Esophagus squamous epithelium (tissue), 5 donors: ENCODE results near the gene DCAF8. TPM values are rescaled to one million over a fixed set of nuclear protein-coding genes. Genes with fewer than 3 reads are reported as not detected.
"Not testable (repeated sequence)": the region's sequence is repeated elsewhere in the genome, so short reads cannot be mapped to it uniquely, and the experiment has no call there.

Source experiments
- DNase-seq: peaks from one replicate; lab custom pipeline; 2025; lab: John Stamatoyannopoulos, UW
- H3K27ac ChIP-seq, 4 donors: fragments of 200-600 bp; sonication (generic); one replicate each; pipeline ENCODE4 v1.5.1; 2016 to 2019; ENCODE audit warnings: mild to moderate bottlenecking in 1 of 4
- H3K27me3 ChIP-seq, 4 donors: fragments of 200-600 bp; sonication (generic); 1 replicate in 3 of 4; 2 replicates in 1 of 4; pipeline versions ENCODE4 v1.5.1 to v1.6.0; 2017 to 2021; ENCODE audit warnings: antibody characterized with exemption in 1 of 4
- H3K36me3 ChIP-seq, 3 donors: fragments of 200-600 bp; sonication (generic); one replicate each; pipeline ENCODE4 v1.5.1; 2016 to 2019
- H3K4me1 ChIP-seq, 3 donors: fragments of 200-600 bp; sonication (generic); one replicate each; pipeline ENCODE4 v1.5.1; 2017 to 2019
- H3K4me3 ChIP-seq, 4 donors: fragments of 200-600 bp; sonication (generic); 1 replicate in 3 of 4; 2 replicates in 1 of 4; pipeline ENCODE4 v1.5.1; 2016 to 2019; ENCODE audit warnings: mild to moderate bottlenecking in 2 of 4, moderate library complexity in 1 of 4
- H3K9me3 ChIP-seq, 3 donors: fragments of 200-600 bp; sonication (generic); one replicate each; pipeline ENCODE4 v1.5.1; 2016 to 2019
- CTCF ChIP-seq, 6 experiments: fragments of 450-650 bp in 4 of 6; fragments of 200-600 bp in 2 of 6; sonication (generic) in 2 of 6; IDR thresholded peaks; one replicate each; pipeline ENCODE4 v1.5.1; 2016 to 2019; ENCODE audit warnings: antibody characterized with exemption in 6 of 6, mild to moderate bottlenecking in 4 of 6, moderate library complexity in 4 of 6
- POLR2A ChIP-seq, 4 donors: fragments of 450-650 bp; IDR thresholded peaks; one replicate each; pipeline ENCODE4 v1.6.1; 2017; ENCODE audit warnings: antibody characterized with exemption in 4 of 4, mild to moderate bottlenecking in 4 of 4, moderate library complexity in 3 of 4
- WGBS, 2 donors: methylation state at CpG; one replicate each; pipeline ENCODE4 v1.1.5; 2018; 5-methylcytosine and 5-hydroxymethylcytosine counted together
- intact Hi-C: fragments of 100-400 bp; cut with DNase I; formaldehyde crosslinking; loops from one replicate; pipeline ENCODE4 v1.15.0; 2022
- total RNA-seq, 4 donors: library from RNA; depleted of rRNA; stranded (reverse); fragments of >200 nt; gene quantifications; one replicate each; pipeline ENCODE4 v1.1.0, GENCODE V29; 2016
- donor health status: DM: yes; HTN: yes; CAD: no.

The DCAF8 gene
- total RNA-seq, 4 donors from 2014 or later, result 54.0 to 139 (median 58.6) TPM

- H3K9me3 ChIP-seq, result no peaks in the 10 kb centered on the region
- no peak overlapping the region for H3K4me3 ChIP-seq
- no peaks in the 10 kb centered on the region for H3K27me3 ChIP-seq
- H3K27ac ChIP-seq, result no peak overlapping the region
- H3K36me3 ChIP-seq, result peaks cover 51 to 83% (median 70%) of the 10 kb centered on the region in 3 donors
- DNase-seq, result no peak
- H3K4me1 ChIP-seq, result peaks cover 0 to 13% (median 3%) of the 10 kb centered on the region in 3 donors
- intact Hi-C loops, result loop anchor here (5.0 kb wide), 1 partner anchor 94 kb away; no protein-coding TSS in a partner anchor
- WGBS, 2 donors, result 42 to 47% methylated on average over 9 to 10 of the region's 11 CpGs
- TF ChIP-seq POLR2A (IDR thresholded peaks at IDR 0.05), result no peak
- TF ChIP-seq CTCF (IDR thresholded peaks at IDR 0.05), result peak; percentile 76 to 85 (median 82)
Observed at GRCh38 chr1:160291248-160292220, 29.2 kb upstream of the DCAF8 start.

- H3K36me3 ChIP-seq, result peaks cover 22 to 51% (median 35%) of the 10 kb centered on the region in 3 donors
- H3K27ac ChIP-seq, H3K9me3 ChIP-seq, DNase-seq, H3K27me3 ChIP-seq, intact Hi-C loops, H3K4me3 ChIP-seq: not testable (repeated sequence)
- WGBS, 2 donors, result 90% methylated on average over 10 to 12 of the region's 12 CpGs
- peaks cover 17 to 46% (median 21%) of the 10 kb centered on the region in 3 donors for H3K4me1 ChIP-seq
Observed at GRCh38 chr1:160287769-160288168, 25.4 kb upstream of the DCAF8 start.

- Histone ChIP-seq H3K36me3 (peaks cover 15 to 51% (median 35%) of the 10 kb centered on the region in 3 donors), H3K4me1 (peaks cover 17 to 42% (median 21%) of the 10 kb centered on the region in 3 donors), H3K27me3 (no peaks in the 10 kb centered on the region), H3K9me3 (no peaks in the 10 kb centered on the region), H3K4me3 (peak overlapping the region in 3 of 4 donors; percentile 77 to 87 (median 86)), H3K27ac (peak overlapping the region in 2 of 4 donors; percentile 91 to 92)
- no peak for DNase-seq
- intact Hi-C loops, result no loop called here
- no peak for TF ChIP-seq CTCF (IDR thresholded peaks at IDR 0.05)
- no peak for TF ChIP-seq POLR2A (IDR thresholded peaks at IDR 0.05)
- WGBS, 2 donors, result 85 to 86% methylated on average over 19 to 23 of the region's 23 CpGs
Observed at GRCh38 chr1:160285506-160285905, 23.2 kb upstream of the DCAF8 start.

- peak; percentile 78 for DNase-seq
- intact Hi-C loops, result no loop called here
- Histone ChIP-seq H3K4me3 (peak within 1 kb of the TSS; percentile 62 to 87 (median 82)), H3K27me3 (no peaks in the 10 kb centered on the region), H3K4me1 (peaks cover 17 to 42% (median 21%) of the 10 kb centered on the region in 3 donors), H3K36me3 (peaks cover 16 to 51% (median 33%) of the 10 kb centered on the region in 3 donors), H3K27ac (peak within 1 kb of the TSS; percentile 84 to 92 (median 88)), H3K9me3 (no peaks in the 10 kb centered on the region)
- 0 to 1% methylated on average over 27 of the region's 27 CpGs for WGBS, 2 donors
- TF ChIP-seq POLR2A (IDR thresholded peaks at IDR 0.05) (peak in 3 of 4 donors; percentile 49 to 73 (median 53)), CTCF (IDR thresholded peaks at IDR 0.05) (peak in 1 of 6 experiments; percentile 32)
Observed at GRCh38 chr1:160284782-160285344, 22.5 kb upstream of the DCAF8 start, which contains the start of gene PEX19. PEX19 (minus strand) TSS chr1:160285133; CDS start chr1:160285124, 9 bp downstream.

- Histone ChIP-seq H3K27me3 (no peaks in the 10 kb centered on the region), H3K9me3 (no peaks in the 10 kb centered on the region), H3K27ac (peak overlapping the region; percentile 84 to 92 (median 88)), H3K36me3 (peaks cover 22 to 51% (median 33%) of the 10 kb centered on the region in 3 donors), H3K4me3 (peak overlapping the region; percentile 62 to 87 (median 82)), H3K4me1 (peaks cover 17 to 42% (median 21%) of the 10 kb centered on the region in 3 donors)
- 1 to 2% methylated on average over 14 to 15 of the region's 15 CpGs for WGBS, 2 donors
- no peak for DNase-seq
- no peak for TF ChIP-seq POLR2A (IDR thresholded peaks at IDR 0.05)
- TF ChIP-seq CTCF (IDR thresholded peaks at IDR 0.05), result no peak
- intact Hi-C loops, result no loop called here
Observed at GRCh38 chr1:160284220-160284781, 22.0 kb upstream of the DCAF8 start.
